Endothelial cell (in vitro differentiated cells): ENCODE measurements around the gene PRAMEF11. TPM values are rescaled to one million over a fixed set of nuclear protein-coding genes. Genes with fewer than 3 reads are reported as not detected.
"Not testable (repeated sequence)": the region's sequence is repeated elsewhere in the genome, so short reads cannot be mapped to it uniquely, and the experiment has no call there.

Experiments used
- DNase-seq: peaks from one replicate; pipeline ENCODE4 v3.0.0; 2021; ENCODE audit warnings: low spot score
- H3K27ac Mint-ChIP-seq: one replicate; pipeline ENCODE4 v1.8.0; 2021; ENCODE audit warnings: mixed read lengths, inconsistent platforms; ENCODE audit not compliant: unreplicated experiment
- H3K27me3 Mint-ChIP-seq: one replicate; pipeline ENCODE4 v1.8.0; 2021; ENCODE audit warnings: mild to moderate bottlenecking, moderate library complexity, mixed read lengths, inconsistent platforms; ENCODE audit not compliant: unreplicated experiment
- H3K36me3 Mint-ChIP-seq: one replicate; pipeline ENCODE4 v1.8.0; 2021; ENCODE audit warnings: mild to moderate bottlenecking, low read depth, mixed read lengths, inconsistent platforms; ENCODE audit not compliant: unreplicated experiment
- H3K4me1 Mint-ChIP-seq: one replicate; pipeline ENCODE4 v1.8.0; 2021; ENCODE audit warnings: mild to moderate bottlenecking, mixed read lengths, inconsistent platforms; ENCODE audit not compliant: unreplicated experiment
- H3K4me3 Mint-ChIP-seq: one replicate; pipeline ENCODE4 v1.8.0; 2021; ENCODE audit warnings: mild to moderate bottlenecking, mixed read lengths, inconsistent platforms; ENCODE audit not compliant: unreplicated experiment
- H3K9me3 Mint-ChIP-seq: one replicate; pipeline ENCODE4 v1.8.0; 2021; ENCODE audit warnings: mixed read lengths, inconsistent platforms; ENCODE audit not compliant: unreplicated experiment
- total RNA-seq: library from RNA; stranded (reverse); fragmentation: NEBNext Ultra II Directional; extraction: Animal tissue kit (Norgen Biotek cat#: 25700); gene quantifications from one replicate; pipeline ENCODE4 v1.2.1, GENCODE V29; 2021; ENCODE audit not compliant: unreplicated experiment
- TF ChIP-seq, protein P1 (sequence below): fragments of 200-600 bp; sonication (generic); IDR thresholded peaks from one replicate; pipeline ENCODE4 v1.5.0; 2021; ENCODE audit warnings: antibody characterized with exemption; ENCODE audit not compliant: unreplicated experiment

PRAMEF11 gene
- total RNA-seq, 1 donor from 2014 or later, result not detected

DNA sequence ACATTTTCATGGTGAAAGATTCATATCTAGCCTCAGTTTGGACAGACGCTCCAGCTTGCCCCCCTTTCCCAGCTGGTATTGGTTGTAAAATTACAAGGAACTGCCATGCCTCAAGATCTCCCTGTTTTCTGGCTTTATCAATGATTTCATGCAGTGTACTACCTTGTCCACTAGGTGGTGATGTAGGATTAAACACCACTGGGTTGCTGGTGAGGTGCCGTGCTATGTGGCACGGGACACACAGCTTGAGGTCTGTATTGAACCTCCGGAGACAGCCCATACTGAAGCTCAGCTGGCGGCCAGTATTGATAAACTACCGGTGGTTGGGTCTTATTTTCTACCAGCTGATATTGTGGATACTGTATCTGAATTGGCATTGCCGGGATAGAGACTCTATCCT, 47.4 kb downstream of the PRAMEF11 start:
- DNase-seq, H3K27ac Mint-ChIP-seq, H3K4me1 Mint-ChIP-seq, H3K9me3 Mint-ChIP-seq, H3K27me3 Mint-ChIP-seq, H3K36me3 Mint-ChIP-seq, H3K4me3 Mint-ChIP-seq: not testable (repeated sequence)

DNA sequence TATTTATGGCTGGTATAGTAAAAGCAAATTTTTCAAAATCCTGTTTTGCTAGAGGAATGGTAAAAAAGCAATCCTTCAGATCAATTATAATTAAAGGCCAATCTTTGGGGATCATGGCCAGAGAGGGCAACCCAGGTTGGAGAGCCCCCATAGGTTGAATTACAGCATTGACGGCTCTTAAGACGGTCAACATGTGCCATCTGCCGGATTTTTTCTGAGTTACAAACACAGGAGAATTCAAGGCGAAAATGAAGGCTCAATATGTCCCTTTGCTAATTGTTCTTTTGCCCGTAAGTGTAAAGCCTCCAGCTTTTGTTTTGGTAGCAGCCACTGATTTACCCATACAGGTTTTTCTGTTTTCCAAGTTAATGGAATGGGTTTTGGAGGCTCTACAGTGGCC, 49.7 kb downstream of the PRAMEF11 start:
- H3K4me1 Mint-ChIP-seq, H3K9me3 Mint-ChIP-seq, DNase-seq, H3K27ac Mint-ChIP-seq, H3K36me3 Mint-ChIP-seq, H3K4me3 Mint-ChIP-seq, H3K27me3 Mint-ChIP-seq: not testable (repeated sequence)

DNA sequence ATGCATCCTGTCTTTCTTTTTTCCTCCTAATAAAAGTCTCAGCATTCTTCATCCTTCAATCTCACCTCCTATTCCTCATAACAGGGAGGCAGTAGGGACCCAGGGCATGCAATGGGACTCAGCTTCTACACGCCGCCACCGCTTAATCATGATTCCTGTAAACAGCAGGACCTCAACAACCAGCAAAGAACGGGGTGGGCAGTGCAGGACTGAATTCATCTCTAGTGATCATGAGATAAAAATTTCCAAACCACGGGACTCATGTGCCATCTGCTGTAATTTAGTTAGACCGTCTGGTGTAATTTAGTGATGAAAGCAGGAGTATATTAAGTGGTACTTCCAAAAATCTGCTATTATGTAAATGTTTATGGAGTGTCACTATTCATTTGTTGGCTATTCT, 52.3 kb downstream of the PRAMEF11 start:
- Mint-ChIP-seq H3K36me3 (no peaks in the 10 kb centered on the region), H3K4me3 (no peak overlapping the region), H3K27me3 (peaks cover 1% of the 10 kb centered on the region), H3K4me1 (no peaks in the 10 kb centered on the region), H3K27ac (no peak overlapping the region), H3K9me3 (no peaks in the 10 kb centered on the region)
- DNase-seq, result no peak
- TF ChIP-seq, protein P1, sequence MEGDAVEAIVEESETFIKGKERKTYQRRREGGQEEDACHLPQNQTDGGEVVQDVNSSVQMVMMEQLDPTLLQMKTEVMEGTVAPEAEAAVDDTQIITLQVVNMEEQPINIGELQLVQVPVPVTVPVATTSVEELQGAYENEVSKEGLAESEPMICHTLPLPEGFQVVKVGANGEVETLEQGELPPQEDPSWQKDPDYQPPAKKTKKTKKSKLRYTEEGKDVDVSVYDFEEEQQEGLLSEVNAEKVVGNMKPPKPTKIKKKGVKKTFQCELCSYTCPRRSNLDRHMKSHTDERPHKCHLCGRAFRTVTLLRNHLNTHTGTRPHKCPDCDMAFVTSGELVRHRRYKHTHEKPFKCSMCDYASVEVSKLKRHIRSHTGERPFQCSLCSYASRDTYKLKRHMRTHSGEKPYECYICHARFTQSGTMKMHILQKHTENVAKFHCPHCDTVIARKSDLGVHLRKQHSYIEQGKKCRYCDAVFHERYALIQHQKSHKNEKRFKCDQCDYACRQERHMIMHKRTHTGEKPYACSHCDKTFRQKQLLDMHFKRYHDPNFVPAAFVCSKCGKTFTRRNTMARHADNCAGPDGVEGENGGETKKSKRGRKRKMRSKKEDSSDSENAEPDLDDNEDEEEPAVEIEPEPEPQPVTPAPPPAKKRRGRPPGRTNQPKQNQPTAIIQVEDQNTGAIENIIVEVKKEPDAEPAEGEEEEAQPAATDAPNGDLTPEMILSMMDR, result no peak

DNA sequence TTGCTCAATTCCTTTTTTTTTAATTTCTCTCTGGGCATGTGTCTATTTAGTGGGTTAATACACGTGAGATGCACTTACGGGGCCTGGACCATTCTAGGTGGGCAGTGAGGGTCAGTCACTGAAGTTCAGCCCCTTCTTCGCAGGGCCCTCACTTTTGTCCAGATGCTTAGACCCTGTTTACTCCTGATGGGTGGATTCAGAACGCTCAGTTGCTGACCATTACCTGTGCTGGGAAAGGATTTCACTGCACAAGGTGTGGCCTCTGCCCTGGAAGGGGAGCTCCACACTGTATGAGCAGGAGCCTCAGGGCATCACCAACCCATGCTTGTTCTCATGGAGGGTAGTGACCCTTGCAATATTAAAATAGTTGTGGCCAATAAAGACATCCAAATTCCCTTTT, 53.1 kb downstream of the PRAMEF11 start:
- DNase-seq, result no peak
- Mint-ChIP-seq H3K9me3 (peaks cover 1% of the 10 kb centered on the region), H3K27me3 (peaks cover 1% of the 10 kb centered on the region), H3K4me3 (no peak overlapping the region), H3K36me3 (no peaks in the 10 kb centered on the region), H3K27ac (no peak overlapping the region), H3K4me1 (no peaks in the 10 kb centered on the region)
- TF ChIP-seq, protein P1, result no peak

DNA sequence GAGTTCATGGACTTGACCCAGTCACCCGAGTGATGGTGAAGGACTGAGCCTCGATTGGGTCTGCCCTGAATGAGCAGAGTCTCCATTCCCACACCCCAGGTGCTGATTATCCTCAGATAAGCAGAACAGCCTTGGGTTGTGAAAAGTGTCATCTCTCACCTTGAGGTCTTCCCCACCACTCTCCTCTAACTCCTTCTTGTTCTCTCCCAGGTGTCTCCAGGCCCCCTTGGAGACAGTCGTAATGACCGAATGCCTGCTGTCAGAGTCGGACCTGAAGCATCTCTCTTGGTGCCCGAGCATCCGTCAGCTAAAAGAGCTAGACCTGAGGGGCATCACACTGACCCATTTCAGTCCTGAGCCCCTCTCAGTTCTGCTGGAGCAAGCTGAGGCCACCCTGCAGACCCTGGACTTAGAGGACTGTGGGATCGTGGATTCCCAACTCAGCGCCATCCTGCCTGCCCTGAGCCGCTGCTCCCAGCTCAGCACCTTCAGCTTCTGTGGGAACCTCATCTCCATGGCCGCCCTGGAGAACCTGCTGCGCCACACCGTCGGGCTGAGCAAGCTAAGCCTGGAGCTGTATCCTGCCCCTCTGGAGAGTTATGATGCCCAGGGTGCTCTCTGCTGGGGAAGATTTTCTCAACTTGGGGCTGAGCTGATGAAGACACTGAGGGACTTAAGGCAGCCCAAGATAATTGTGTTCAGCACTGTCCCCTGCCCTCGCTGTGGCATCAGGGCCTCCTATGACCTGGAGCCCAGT, 54.2 kb downstream of the PRAMEF11 start:
- DNase-seq, result no peak
- Mint-ChIP-seq H3K27ac (no peak overlapping the region), H3K27me3 (peaks cover 1% of the 10 kb centered on the region), H3K36me3 (no peaks in the 10 kb centered on the region), H3K4me3 (no peak overlapping the region), H3K4me1 (no peaks in the 10 kb centered on the region), H3K9me3 (peaks cover 4% of the 10 kb centered on the region)
- TF ChIP-seq, protein P1, result no peak

DNA sequence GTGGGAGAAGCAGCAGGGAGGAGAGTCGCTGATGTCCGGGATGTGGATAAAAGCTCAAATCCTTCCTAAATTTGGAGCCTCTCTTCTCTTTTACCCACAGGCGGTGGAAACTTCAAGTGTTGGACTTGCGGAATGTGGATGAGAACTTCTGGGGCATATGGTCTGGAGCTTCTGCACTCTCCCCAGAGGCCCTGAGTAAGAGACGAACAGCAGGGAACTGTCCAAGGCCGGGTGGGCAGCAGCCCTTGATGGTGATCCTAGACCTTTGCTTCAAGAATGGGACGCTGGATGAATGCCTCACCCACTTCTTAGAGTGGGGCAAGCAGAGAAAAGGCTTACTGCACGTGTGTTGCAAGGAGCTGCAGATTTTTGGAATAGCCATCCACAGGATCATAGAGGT, 55.8 kb downstream of the PRAMEF11 start:
- TF ChIP-seq, protein P1, result no peak
- Mint-ChIP-seq H3K4me1 (no peaks in the 10 kb centered on the region), H3K27ac (no peak overlapping the region), H3K4me3 (no peak overlapping the region), H3K27me3 (peaks cover 2% of the 10 kb centered on the region), H3K9me3 (peaks cover 4% of the 10 kb centered on the region), H3K36me3 (no peaks in the 10 kb centered on the region)
- no peak for DNase-seq
